A673 (cell line): ENCODE measurements around the gene CSGALNACT2. TPM values are rescaled to one million over a fixed set of nuclear protein-coding genes. Genes with fewer than 3 reads are reported as not detected.

ENCODE experiments used
- BruUV-seq: library from RNA; stranded (reverse); fragments of 400-500 nt; replicated peaks from 2 replicates; lab custom pipeline; 2021; lab: Mats Ljungman, UMichigan
- CTCF ChIA-PET: fragments of 300-600 bp; sonication (Branson Sonifier 250); formaldehyde crosslinking; loops from one replicate; lab custom pipeline; 2022; ENCODE audit warnings: antibody characterized with exemption; lab: Charles Lee
- POLR2A ChIA-PET: fragments of 300-600 bp; sonication (Branson Sonifier 250); formaldehyde crosslinking; loops from one replicate; lab custom pipeline; 2022; ENCODE audit warnings: antibody characterized with exemption; ENCODE audit not compliant: low non-redundant PET; lab: Charles Lee
- DNase-seq: peaks from one replicate; pipeline ENCODE4 v3.0.0-alpha.2; 2015; ENCODE audit warnings: low spot score
- H3K27ac ChIP-seq: fragments of 200-600 bp; sonication (generic); 2 replicates; pipeline ENCODE4 v1.5.1; 2016; ENCODE audit warnings: mixed run types, low read depth, mild to moderate bottlenecking, mixed read lengths, antibody characterized with exemption, low read length; ENCODE audit not compliant: poor library complexity, severe bottlenecking
- H3K27me3 ChIP-seq: fragments of 200-600 bp; sonication (generic); replicated peaks from 2 replicates; pipeline ENCODE4 v1.6.1; 2017; ENCODE audit warnings: mixed run types, low read depth, mild to moderate bottlenecking, mixed read lengths, antibody characterized with exemption, low read length; ENCODE audit not compliant: insufficient read depth, poor library complexity
- H3K36me3 ChIP-seq: fragments of 200-600 bp; sonication (generic); 2 replicates; pipeline ENCODE4 v1.6.1; 2016; ENCODE audit warnings: mixed run types, mild to moderate bottlenecking, mixed read lengths, antibody characterized with exemption, low read length; ENCODE audit not compliant: insufficient read depth, poor library complexity, severe bottlenecking
- H3K4me1 ChIP-seq: fragments of 200-600 bp; sonication (generic); 2 replicates; pipeline ENCODE4 v1.6.1; 2017; ENCODE audit warnings: mixed run types, mild to moderate bottlenecking, mixed read lengths, antibody characterized with exemption, low read length; ENCODE audit not compliant: insufficient read depth, poor library complexity, severe bottlenecking
- H3K4me3 ChIP-seq: fragments of 200-600 bp; sonication (generic); 2 replicates; pipeline ENCODE4 v1.5.1; 2016; ENCODE audit warnings: low read depth, mixed run types, mild to moderate bottlenecking, mixed read lengths, low read length; ENCODE audit not compliant: poor library complexity, severe bottlenecking
- H3K9me3 ChIP-seq: fragments of 200-600 bp; sonication (generic); 2 replicates; pipeline ENCODE4 v1.6.1; 2016; ENCODE audit warnings: mixed run types, low read depth, mild to moderate bottlenecking, mixed read lengths, antibody characterized with exemption, low read length; ENCODE audit not compliant: poor library complexity, severe bottlenecking
- EZH2 ChIP-seq: fragments of 200-600 bp; sonication (generic); IDR thresholded peaks from 2 replicates; pipeline ENCODE4 v1.6.1; 2017; ENCODE audit warnings: borderline replicate concordance, low read depth, mild to moderate bottlenecking, mixed read lengths, antibody characterized with exemption, low read length; ENCODE audit not compliant: poor library complexity, severe bottlenecking
- intact Hi-C: fragments of 100-400 bp; cut with micrococcal nuclease; formaldehyde crosslinking; loops from one replicate; pipeline ENCODE4 v1.10.0; 2022; ENCODE audit not compliant: unreplicated experiment
- total RNA-seq: library from RNA; stranded (reverse); gene quantifications from 2 replicates; pipeline ENCODE4 v1.2.3, GENCODE V29; 2021
- TF ChIP-seq, protein P1 (sequence below): fragments of 300-800, 200-600 bp; sonication (generic); conservative IDR thresholded peaks from 2 replicates; pipeline ENCODE4 v1.5.1; 2017; ENCODE audit warnings: low read depth, mild to moderate bottlenecking, antibody characterized with exemption, low read length, moderate library complexity, mixed read lengths

The CSGALNACT2 gene
- total RNA-seq, 1 experiment from 2014 or later = 18.6 TPM

DNA sequence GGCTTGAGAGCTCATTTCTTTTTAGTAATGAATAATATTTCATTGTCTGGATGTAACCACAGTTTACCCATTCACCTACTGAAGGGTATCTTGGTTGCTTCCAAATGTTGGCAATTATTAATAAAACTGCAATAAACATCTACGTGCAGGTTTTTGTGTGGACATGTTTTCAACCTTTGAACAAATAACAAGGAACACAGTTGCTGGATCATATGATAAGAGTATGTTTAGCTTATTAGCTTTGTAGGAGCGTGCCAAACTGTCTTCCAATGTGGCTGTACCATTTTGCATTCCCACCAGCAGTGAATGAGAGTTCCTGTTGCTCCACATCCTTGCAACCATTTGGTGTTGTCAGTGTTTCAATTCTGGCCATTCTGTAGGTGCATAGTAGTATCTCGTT is 49.0 kb downstream of the CSGALNACT2 start:
- no peaks in the 10 kb centered on the region for H3K27me3 ChIP-seq
- H3K27ac ChIP-seq = no peak overlapping the region
- peaks cover 11% of the 10 kb centered on the region for H3K36me3 ChIP-seq
- no TSS peak for BruUV-seq
- TF ChIP-seq, protein P1, sequence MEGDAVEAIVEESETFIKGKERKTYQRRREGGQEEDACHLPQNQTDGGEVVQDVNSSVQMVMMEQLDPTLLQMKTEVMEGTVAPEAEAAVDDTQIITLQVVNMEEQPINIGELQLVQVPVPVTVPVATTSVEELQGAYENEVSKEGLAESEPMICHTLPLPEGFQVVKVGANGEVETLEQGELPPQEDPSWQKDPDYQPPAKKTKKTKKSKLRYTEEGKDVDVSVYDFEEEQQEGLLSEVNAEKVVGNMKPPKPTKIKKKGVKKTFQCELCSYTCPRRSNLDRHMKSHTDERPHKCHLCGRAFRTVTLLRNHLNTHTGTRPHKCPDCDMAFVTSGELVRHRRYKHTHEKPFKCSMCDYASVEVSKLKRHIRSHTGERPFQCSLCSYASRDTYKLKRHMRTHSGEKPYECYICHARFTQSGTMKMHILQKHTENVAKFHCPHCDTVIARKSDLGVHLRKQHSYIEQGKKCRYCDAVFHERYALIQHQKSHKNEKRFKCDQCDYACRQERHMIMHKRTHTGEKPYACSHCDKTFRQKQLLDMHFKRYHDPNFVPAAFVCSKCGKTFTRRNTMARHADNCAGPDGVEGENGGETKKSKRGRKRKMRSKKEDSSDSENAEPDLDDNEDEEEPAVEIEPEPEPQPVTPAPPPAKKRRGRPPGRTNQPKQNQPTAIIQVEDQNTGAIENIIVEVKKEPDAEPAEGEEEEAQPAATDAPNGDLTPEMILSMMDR = no peak
- TF ChIP-seq EZH2 = no peak
- intact Hi-C loops = no loop called here
- no peaks in the 10 kb centered on the region for H3K4me1 ChIP-seq
- no peak overlapping the region for H3K4me3 ChIP-seq
- CTCF ChIA-PET = no interaction called here
- POLR2A ChIA-PET = no interaction called here
- no peaks in the 10 kb centered on the region for H3K9me3 ChIP-seq
- no peak for DNase-seq

DNA sequence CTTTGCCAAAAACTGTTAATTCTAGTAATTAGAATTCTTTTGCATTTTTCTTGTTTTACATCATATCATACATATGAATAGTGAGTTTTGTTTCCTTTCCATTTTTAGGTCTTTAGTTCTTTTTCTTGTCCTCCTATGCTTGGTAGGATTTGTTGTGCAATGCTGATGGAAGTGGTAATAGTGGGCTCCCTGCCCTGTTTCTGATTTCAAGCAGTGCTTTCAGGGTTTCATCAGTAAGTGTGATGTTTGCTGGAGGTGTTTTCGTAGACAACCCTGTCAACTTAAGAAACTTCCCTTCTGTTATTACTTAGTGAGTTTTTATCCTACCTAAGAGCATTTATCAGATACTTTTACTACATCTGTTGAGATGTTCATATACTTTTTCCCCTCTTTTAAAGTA is 50.5 kb downstream of the CSGALNACT2 start:
- Histone ChIP-seq H3K4me1 (no peaks in the 10 kb centered on the region), H3K27me3 (no peaks in the 10 kb centered on the region), H3K4me3 (no peak overlapping the region), H3K27ac (no peak overlapping the region), H3K36me3 (peaks cover 8% of the 10 kb centered on the region), H3K9me3 (no peaks in the 10 kb centered on the region)
- POLR2A ChIA-PET = no interaction called here
- TF ChIP-seq EZH2 = no peak
- TF ChIP-seq, protein P1 = no peak
- intact Hi-C loops = no loop called here
- CTCF ChIA-PET = no interaction called here
- no peak for DNase-seq
- no TSS peak for BruUV-seq

DNA sequence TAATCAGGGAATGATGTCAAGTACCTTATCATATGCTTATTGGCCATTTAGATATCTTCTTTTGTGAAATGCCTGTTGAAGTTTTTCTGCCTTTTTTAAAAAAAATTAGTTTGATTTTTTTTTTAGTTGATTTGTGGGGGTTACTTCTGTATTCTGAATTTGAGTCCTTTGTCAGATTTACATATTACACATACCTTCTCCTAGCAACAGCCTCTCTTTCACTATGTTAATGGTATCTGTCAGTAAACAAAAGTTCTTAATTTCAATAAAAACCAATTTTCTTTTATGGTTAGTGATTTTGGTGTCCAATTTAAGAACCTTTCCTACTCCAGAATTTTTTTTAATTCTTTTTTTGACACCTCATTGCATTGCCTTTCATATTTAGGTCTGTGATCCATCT is 52.0 kb downstream of the CSGALNACT2 start:
- Histone ChIP-seq H3K27me3 (no peaks in the 10 kb centered on the region), H3K4me3 (no peak overlapping the region), H3K36me3 (peaks cover 5% of the 10 kb centered on the region), H3K27ac (no peak overlapping the region), H3K4me1 (no peaks in the 10 kb centered on the region), H3K9me3 (no peaks in the 10 kb centered on the region)
- intact Hi-C loops = no loop called here
- POLR2A ChIA-PET = no interaction called here
- no peak for TF ChIP-seq EZH2
- TF ChIP-seq, protein P1 = no peak
- DNase-seq = no peak
- no TSS peak for BruUV-seq
- CTCF ChIA-PET = no interaction called here
